GM12891 (cell line): ENCODE results near the gene GABRB1.

Source experiments
- DNase-seq: peaks from one replicate; pipeline ENCODE4 v3.0.0; 2011; ENCODE audit warnings: low spot score; ENCODE audit not compliant: insufficient read length
- FAIRE-seq: peaks from 2 replicates; lab custom pipeline; 2011; peaks lifted over from hg19 to GRCh38; lab: Jason Lieb, UNC
- PAX5 ChIP-seq: IDR thresholded peaks from 2 replicates; pipeline ENCODE4 v1.6.1; 2011; ENCODE audit warnings: low read length, moderate library complexity, mild to moderate bottlenecking; ENCODE audit not compliant: insufficient read depth, severe bottlenecking
- POLR2A ChIP-seq: IDR thresholded peaks from 2 replicates; pipeline ENCODE4 v1.6.1; 2011; ENCODE audit warnings: low read depth, low read length, control low read depth
- POLR2AphosphoS5 ChIP-seq: IDR thresholded peaks from 2 replicates; pipeline ENCODE4 v1.6.1; 2011; ENCODE audit warnings: low read depth, low read length, control low read depth
- POU2F2 ChIP-seq: IDR thresholded peaks from 2 replicates; pipeline ENCODE4 v1.6.1; 2011; ENCODE audit warnings: low read depth, mild to moderate bottlenecking, control low read depth, low read length, moderate library complexity
- SPI1 ChIP-seq: IDR thresholded peaks from 2 replicates; pipeline ENCODE4 v1.6.1; 2011; ENCODE audit warnings: low read depth, low read length, control low read depth
- TAF1 ChIP-seq: IDR thresholded peaks from 2 replicates; pipeline ENCODE4 v1.6.1; 2011; ENCODE audit warnings: low read depth, low read length, control low read depth

Gene GABRB1

DNA sequence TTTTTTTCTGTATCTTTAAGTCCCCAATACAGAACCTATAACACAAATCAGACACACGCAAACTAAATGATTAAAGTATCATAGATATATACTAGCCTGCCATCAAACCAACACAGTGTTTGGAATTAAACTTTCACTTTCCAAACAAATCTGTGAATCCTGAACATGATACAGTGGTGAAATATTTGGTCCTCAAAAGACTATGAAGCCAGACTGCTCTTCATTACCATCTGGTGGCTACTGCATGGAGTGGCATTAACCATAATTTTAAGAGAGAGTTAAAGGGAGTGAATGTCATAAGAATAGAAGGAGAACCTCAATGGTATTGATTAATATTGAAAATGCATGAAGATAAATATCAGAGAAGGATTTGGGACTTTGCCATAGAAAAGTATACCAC is 28.8 kb upstream of the GABRB1 start:
- no peak for DNase-seq
- TF ChIP-seq POLR2A, result no peak
- no peak for TF ChIP-seq SPI1
- TF ChIP-seq TAF1, result no peak
- TF ChIP-seq PAX5, result no peak
- no peak for TF ChIP-seq POLR2AphosphoS5
- no peak for TF ChIP-seq POU2F2
- no peak for FAIRE-seq

DNA sequence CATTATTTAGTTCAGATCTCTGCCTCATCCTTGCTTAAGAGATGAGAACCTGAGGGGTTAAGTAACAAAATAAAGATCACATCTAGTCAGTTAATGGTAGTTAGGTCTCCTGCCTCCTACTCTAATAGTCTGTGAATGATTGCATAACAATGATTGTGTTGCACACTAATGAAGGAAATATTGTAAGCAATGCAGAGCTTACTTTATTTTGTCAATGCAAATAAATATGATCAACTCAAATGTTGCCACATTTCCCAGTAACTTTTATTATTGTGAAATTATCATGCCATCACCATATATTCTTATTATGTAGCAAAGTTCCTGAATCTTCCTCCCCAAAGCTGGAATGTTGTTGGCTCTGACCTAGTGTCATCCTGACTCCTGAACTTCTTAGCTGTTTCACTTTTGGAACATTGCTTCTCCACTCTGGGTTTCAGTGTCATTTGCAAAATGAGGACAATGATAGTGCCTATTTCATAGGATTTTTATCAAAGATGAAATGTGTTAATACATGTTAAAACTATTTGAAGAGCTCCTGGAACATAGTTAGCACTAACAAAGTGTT is 20.9 kb upstream of the GABRB1 start:
- DNase-seq (no peak), FAIRE-seq (no peak)

DNA sequence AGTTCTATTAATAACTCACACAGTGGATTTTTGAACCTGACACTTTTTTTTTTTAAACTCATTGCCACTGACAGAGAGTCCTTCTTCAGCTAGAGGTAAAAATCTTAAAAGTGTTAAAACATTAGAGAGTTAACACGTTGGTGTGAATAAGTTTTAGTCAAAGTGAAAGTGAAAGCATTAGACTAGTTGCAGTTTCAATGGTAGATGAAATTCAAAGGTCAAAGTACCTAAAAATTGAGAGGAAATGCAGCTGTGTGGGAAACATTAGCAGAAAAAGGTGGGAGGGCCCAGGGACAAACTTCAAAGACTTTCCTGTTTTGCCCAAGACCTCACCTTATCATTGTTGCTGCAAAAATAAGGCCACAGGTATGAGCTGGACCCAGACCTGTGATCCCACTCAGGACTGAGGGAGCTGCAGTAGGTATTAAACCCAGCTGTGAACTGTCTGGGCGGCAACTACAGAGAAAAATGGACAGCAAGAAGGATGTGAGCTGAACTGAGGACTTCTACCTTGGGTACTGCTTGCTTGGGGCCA is 20.4 kb upstream of the GABRB1 start:
- DNase-seq (no peak), FAIRE-seq (no peak)
- TF ChIP-seq TAF1 (no peak), POU2F2 (no peak), PAX5 (no peak), SPI1 (0 out of 2 replicates have a peak, but pooled peaks have one; percentile 5), POLR2AphosphoS5 (no peak)

More for the DNA sequence above, 20.9 kb upstream of the GABRB1 start:
- TF ChIP-seq SPI1 (no peak), POLR2A (no peak), PAX5 (no peak), POLR2AphosphoS5 (no peak), TAF1 (no peak)

DNA sequence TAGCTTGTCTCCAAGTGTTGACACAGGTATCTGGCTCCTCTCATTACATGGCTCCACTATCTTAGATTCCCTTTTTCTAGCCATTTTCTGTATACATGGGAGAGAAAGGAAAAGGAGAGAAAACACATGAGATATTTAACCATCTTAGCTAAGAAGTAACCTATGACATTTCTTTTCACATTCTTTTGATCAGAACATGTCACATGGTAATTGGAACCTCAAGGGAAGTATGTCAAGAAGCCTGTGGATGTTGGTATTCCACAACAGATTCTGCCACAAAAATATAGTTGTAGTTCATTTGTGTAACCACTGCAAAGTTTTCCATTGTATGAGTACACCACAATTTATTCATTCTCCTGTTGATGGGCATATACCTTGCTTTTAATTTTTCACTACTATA is 18.7 kb upstream of the GABRB1 start:
- TF ChIP-seq SPI1 (no peak), PAX5 (no peak), POU2F2 (no peak), TAF1 (no peak), POLR2AphosphoS5 (no peak), POLR2A (no peak)
- no peak for FAIRE-seq

GRCh38 chr4:47013373-47013772 is 18.0 kb upstream of the GABRB1 start:
- TF ChIP-seq POLR2AphosphoS5 (no peak), POLR2A (no peak), POU2F2 (no peak), SPI1 (no peak), TAF1 (no peak)
- FAIRE-seq (no peak), DNase-seq (no peak)

More for the DNA sequence above, 18.7 kb upstream of the GABRB1 start:
- no peak for DNase-seq

DNA sequence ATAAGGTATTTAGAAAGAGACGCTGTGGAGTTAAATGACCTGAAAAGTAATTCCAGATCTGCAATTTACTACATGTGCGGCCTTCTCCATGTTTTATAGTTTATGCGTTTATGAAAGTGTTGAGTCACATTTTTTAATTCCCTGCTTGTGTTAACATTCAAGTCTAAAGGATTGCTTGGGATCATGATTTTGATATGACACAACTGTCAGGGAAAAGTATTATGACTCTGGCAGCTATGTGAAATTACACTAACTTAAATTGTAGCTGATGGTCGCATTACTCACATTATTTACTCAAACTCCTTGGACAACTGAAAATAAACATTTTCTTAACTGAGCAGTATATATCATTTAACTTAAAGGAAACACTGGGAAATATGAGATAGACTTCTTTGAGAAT is 14.3 kb upstream of the GABRB1 start:
- FAIRE-seq (no peak), DNase-seq (no peak)
- TF ChIP-seq TAF1 (no peak), POLR2A (no peak), POU2F2 (no peak), SPI1 (no peak), PAX5 (no peak), POLR2AphosphoS5 (no peak)

DNA sequence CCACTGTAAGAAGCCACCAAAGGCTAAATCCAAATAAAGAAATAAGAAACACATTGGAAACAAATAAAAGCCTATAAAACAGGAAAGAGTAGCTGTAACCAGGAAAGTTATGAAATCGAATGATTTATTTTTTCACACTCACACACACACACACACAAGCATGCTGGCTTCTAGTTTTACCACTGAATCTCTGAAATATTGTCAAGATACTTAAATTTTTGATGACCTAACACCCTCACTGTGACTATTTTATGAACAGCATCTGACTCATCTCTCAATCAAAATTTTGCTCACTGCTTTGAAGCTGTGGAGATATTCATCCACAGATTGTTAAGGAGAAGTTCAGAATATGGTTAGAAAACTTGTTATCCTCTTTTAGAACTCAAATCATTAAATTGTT is 13.9 kb upstream of the GABRB1 start:
- TF ChIP-seq POU2F2 (no peak), PAX5 (no peak), SPI1 (no peak), POLR2AphosphoS5 (no peak), TAF1 (no peak), POLR2A (no peak)
- DNase-seq (no peak), FAIRE-seq (no peak)

DNA sequence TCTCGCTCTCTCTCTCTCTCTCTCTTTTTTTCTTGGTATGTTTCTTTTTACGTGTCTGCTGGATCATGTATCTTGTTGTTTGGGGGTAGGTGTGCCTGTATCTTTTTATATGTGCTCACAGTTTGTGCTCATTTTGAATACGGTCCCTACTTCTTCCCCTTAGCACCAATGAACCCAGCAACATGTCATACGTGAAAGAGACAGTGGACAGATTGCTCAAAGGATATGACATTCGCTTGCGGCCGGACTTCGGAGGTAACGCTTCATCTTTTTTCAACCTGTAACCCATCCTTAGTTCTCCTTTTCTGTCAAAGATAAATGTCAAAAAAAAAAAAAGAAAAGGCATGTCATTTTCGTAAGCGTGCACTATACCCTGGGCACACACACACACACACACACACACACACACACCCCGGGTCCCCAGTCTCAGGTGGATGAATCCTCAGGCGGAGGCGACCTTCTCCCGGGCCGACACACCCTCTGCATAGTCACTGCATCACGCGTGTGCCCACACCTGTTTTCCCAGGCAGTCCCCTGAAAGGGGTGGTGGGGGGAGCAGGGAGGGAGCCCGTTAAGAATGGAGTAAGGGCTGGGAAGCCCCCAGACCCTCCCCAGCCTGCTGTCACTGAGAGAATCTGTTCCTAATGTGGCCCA is 511 bp downstream of the GABRB1 start:
- peak; percentile 28 for FAIRE-seq
- DNase-seq, result no peak

GRCh38 chr4:47032405-47033106 is 1.2 kb downstream of the GABRB1 start:
- no peak for TF ChIP-seq TAF1
- TF ChIP-seq POLR2A, result no peak
- no peak for TF ChIP-seq POU2F2
- DNase-seq, result peak; percentile 32
- FAIRE-seq, result peak; percentile 84

More for the DNA sequence above, 511 bp downstream of the GABRB1 start:
- no peak for TF ChIP-seq POLR2AphosphoS5
- no peak for TF ChIP-seq POLR2A
- no peak for TF ChIP-seq SPI1
- TF ChIP-seq TAF1, result no peak
- no peak for TF ChIP-seq PAX5
- TF ChIP-seq POU2F2, result no peak

- FAIRE-seq, result no peak
- no peak for TF ChIP-seq POU2F2
- no peak for TF ChIP-seq TAF1
- no peak for TF ChIP-seq POLR2A
- no peak for TF ChIP-seq POLR2AphosphoS5
- no peak for TF ChIP-seq SPI1
- no peak for TF ChIP-seq PAX5
- DNase-seq, result no peak
These were observed 6.9 kb downstream of the GABRB1 start for GRCh38 chr4:47038263-47038662.
